PC-9 (cell line): ENCODE measurements around the gene SEC31A.

Source experiments
- CTCF ChIP-seq: fragments of 200-600 bp; sonication (generic); conservative IDR thresholded peaks from 2 replicates; pipeline ENCODE4 v1.6.1; 2017; ENCODE audit warnings: mixed run types, antibody characterized with exemption, mild to moderate bottlenecking, moderate library complexity
- EZH2 ChIP-seq: fragments of 200-600 bp; sonication (generic); IDR thresholded peaks from 2 replicates; pipeline ENCODE4 v1.8.0; 2017; ENCODE audit warnings: antibody characterized with exemption, low read depth

DNA sequence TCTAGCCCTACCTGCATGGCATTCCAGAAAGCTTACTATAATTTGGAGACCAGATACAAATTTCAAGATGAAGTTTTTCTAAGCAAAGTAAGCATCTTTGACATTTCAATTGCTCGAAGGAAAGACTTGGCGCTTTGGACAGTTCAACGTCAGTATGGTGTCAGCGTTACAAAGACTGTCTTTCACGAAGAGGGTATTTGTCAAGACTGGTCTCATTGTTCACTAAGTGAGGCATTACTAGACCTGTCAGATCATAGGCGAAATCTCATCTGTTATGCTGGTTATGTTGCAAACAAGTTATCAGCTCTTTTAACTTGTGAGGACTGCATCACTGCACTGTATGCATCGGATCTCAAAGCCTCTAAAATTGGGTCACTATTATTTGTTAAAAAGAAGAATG, 27.1 kb upstream of the SEC31A start:
- TF ChIP-seq CTCF: no peak
- no peak for TF ChIP-seq EZH2
